ENCODE results near the gene MTRF1L.

Gene MTRF1L, protein sequence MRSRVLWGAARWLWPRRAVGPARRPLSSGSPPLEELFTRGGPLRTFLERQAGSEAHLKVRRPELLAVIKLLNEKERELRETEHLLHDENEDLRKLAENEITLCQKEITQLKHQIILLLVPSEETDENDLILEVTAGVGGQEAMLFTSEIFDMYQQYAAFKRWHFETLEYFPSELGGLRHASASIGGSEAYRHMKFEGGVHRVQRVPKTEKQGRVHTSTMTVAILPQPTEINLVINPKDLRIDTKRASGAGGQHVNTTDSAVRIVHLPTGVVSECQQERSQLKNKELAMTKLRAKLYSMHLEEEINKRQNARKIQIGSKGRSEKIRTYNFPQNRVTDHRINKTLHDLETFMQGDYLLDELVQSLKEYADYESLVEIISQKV

DNA sequence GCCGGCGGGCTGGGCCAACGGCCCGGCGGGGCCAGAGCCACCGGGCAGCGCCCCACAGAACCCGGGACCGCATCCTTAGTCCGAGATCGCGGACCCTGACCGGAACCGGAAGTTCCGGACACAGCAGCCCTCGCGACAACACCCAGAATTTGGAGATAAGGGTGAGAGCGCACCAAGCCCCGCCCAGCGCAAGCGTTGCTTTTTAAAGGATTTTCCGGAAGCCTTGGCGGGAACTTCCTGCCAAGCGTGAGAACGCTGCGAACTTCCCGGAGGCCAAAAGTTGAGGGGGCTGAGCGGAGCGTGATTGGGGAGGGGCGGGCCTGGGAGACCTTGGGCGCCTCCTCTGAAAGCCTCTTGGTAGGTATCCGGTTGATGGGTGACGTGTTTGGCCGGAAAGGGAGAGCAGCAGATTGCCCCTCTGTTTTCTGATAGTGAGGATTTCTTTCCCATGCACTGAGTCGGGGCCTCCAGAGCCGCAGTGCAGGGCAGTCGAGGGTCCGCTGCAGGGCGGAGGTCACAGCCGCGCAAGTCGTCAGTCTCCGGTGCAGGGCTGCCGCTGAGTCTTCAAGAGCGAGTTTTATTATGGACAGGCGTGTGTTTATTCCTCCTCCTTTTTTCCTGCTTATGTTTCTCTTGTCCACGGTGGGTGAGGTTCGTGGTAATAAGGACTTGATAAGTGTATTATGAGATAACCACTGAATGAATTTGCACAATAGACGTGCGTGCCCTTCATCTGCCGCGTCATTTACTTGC is at the start of gene MTRF1L:
Gene MTRF1L (minus strand): TSS at position 97 of the 753 bp plus-strand sequence. CDS start 24 bp downstream, at position 73.
- peak; percentile 66 to 78 for DNase-seq (ENCODE audit: low read depth in 2 of 2)

DNA sequence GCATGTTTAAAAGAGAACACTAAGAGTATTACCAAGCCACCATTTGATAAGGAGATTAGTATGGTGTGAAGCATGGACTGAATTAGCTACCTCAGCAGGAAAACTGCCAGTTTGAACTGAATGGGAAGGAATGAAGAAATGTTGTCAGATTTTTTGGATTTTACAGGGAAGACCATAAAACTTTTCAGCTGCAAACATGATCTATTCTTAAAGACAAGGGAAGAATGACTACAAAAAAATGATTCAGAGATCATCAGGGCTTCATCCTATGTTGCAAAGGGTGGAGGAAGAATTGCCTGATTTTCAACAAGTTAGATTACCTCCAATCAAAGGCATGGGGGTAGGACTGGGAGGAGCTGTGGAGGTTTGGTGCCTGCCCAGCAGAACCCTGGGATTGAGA is 49.3 kb upstream of the MTRF1L start:
- no peak for DNase-seq (ENCODE audit: low read depth in 2 of 2)

DNA sequence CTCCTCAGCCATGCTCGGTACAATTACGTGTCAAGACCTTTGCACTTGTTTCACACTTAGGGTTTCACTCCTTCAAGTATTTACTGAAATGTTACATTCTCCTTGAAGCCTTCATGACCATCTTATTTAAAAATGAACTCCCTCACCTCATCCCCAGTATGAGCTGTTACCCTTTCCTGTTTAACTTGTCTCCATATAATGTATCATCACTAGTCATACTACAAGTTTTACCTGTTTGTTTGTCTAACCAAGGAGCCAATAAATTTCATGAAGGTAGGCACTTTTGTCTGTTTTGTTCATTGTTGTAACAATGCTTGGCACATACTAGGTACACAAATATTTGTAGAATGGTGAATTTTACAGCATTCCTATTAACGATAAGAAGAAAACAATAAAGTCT is 46.1 kb upstream of the MTRF1L start:
- DNase-seq (ENCODE audit: low read depth in 2 of 2): no peak

DNA sequence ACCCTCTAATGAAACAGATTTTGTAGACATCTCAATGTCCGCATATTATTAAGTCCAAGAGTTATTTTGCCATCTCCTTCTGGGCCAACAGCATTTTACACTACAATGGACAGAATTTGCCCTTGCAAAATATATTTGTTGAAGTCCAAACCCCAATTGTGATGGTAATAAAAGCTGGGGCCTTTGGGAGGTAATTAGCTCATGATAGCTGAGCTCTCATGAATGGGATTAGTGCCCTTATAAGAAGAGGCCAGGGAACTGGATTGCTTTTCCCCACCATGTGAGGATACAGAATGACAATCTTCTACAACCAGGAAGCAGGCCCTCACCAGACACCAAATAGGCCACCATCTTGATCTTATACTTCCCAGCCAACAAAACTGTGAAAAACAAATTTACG is 44.9 kb upstream of the MTRF1L start:
- no peak for DNase-seq (ENCODE audit: low read depth in 2 of 2)

DNA sequence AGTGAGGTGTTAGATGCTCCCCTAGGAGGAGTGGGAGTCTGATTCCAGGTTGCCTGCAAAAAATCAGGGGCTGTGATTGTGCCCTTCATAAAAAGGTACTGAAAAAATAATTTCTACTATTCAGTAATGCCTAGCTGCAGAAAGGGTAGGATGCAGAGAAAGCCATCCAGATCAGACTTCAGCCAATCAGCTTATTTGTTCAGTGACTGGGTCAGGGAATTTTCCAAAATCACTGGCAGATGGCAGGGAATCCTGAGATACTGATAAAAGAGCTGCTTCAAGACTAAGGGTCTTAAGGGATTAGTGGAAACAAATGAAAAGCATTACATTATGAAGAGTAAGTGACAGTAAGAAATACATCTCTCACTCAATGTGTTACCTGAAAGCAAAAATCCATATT is 42.8 kb upstream of the MTRF1L start:
- DNase-seq (ENCODE audit: low read depth in 2 of 2): no peak

DNA sequence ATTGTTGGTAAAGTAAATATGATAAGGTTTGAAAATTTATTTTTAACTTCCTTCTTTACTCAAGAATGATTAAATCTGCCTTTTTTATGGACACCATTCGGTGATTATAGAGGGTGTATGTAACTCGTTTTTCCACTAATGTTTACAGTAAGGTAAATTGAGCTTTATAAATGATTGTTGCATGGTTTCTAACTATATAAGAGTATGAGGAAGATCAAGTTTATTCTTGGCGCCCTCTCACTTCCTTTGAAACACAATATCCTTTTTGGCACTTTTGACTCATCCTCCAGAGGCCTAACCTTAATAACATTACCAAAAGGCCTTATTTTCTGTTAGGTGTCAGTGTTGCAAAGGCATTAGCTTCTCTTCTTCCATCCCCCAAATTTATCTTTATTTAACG is 41.8 kb upstream of the MTRF1L start:
- no peak for DNase-seq (ENCODE audit: low read depth in 2 of 2)

DNA sequence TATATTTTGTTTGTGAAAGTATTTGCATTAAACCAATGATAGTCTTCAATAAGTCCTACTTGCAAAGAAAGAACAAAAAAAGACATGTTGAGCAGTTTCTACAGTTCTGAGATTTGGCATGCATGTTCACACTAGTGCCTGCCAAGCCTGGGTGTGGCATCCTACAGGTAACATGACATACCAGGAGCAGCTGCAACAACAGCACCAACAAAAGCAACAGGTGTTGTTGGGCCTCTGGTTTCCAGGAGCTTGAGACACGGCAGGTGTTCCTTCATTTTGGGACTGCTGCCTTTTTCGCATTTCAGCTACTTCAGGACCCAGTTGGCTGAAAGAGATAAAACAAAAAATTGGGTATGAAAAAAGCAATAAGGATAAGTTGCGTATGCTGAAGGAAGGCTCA is 41.2 kb upstream of the MTRF1L start:
- no peak for DNase-seq (ENCODE audit: low read depth in 2 of 2)

DNA sequence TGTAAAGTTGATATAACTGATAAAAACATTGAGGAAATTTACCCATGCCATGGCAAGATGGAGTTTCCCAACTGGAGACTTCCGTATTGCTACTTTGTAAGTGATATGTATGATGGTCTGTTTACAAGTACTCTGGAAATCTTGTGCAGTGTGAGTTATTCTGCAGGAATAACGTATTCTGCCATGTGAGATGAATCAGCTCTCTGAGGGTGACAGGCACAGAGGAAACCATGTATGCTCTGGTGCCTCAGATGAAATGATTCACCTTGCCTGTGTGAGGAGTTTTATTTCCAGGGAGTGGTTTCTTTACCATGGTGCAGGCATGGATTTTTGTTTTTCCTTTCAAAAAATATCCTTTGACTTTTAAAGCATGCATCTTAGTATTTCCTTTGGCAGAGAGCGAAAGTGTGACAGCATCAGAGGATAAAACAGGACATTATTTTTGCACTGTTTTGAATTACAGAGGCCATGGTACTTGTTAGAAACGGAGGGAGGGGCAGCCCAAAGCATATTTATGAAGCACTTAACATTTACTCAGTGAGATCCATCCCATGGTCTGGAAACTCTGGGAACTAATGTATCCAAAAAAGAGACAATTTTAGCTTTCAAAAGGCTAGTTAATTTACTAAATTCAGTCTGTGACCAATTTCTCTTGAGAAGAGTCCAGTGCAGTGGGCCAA is 36.0 kb upstream of the MTRF1L start:
- no peak for DNase-seq (ENCODE audit: low read depth in 2 of 2)

DNA sequence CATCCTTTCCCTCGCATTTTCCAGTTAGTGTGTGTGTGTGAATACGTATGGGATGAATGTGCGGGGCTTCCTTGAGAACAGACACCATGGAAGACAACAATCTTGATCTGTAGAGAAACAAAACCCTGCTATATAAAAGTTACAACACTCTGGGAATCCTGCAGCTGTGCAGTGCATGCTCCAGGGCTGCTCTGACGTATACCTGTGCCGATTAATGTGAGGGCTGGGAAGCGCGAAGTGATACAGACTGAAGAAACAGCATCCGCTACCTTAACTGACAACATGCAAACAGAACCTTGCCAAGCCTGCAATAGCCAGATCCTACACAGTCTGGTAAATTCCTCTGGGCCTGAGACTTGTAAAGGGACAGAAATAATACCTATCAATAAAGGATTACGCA is 31.6 kb upstream of the MTRF1L start:
- no peak for DNase-seq (ENCODE audit: low read depth in 2 of 2)

DNA sequence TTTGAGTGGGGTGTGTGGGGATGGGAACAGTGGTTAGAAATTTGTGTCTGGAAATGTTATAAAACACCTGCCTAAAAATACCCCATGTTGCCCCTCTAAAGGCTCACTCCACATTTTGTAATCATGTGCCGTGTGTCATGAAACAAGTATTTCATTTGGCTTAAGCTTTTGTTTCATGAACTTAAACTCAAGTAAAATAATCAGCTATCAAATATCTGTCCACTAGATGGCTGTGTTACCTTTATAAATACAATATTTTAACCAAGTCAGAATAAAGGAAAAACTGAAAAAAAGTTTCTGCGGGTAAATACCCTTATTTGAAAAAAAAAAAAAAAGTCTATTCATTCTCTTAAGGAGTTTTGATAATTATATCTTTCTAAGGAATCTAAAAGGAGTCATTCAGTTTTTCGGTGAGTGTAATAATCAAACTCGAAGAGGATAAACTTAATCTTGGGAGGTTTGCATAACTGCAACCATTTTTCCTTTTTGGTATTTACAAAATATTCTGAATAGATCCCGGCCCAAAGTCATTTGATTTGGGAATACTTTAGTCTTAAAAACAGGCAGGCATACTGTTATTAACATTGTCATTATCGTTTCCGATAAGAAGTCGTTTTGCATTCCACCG is 29.9 kb upstream of the MTRF1L start:
- DNase-seq (ENCODE audit: low read depth in 2 of 2): no peak

DNA sequence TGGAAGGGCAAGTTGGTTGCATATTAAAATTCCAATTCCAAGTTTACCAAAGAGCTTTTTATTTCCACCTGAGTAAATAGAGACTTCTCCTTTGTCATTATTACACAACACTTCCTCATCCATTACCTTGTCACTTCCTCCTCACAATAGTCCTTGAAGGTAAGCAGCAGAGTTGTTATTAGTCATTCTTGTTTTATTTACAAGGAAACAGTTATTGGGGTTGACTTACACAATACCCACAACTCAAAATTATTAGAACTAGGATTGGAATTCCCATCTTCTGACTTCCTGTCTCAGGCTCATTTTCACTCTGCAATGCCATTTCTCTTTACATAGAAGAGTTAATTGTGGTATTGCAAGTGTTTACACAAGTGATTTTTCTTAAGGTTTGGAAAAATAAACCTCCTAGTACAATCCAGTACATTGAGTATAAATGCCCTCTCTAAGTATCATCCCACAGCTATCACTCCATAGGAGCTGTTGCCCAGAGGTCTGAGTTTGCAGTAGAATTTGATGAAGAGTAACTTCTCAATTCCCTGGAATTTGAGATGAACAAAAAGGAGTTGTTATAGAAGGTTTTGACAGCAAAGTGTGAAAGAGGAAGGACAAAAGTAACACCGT is 28.9 kb upstream of the MTRF1L start:
- no peak for DNase-seq (ENCODE audit: low read depth in 2 of 2)

DNA sequence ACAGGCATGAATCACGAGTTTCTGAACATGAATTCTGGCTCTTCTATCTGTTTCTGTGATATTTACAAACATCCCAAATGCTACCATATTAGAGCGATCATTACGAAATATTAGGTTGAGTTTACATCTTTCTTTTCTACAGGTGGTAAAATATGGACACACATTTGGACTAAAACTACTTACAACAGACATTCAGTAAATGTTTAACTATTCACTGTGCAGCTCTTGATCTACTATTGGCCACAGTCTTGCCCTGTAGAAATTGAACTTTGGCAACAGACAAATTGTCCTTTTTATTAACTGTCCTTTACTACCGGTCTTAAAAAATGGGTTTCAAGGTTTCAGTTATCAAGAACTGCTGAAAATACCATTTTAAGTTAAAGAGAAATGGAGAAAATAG is 26.5 kb upstream of the MTRF1L start:
- DNase-seq (ENCODE audit: low read depth in 2 of 2): no peak

DNA sequence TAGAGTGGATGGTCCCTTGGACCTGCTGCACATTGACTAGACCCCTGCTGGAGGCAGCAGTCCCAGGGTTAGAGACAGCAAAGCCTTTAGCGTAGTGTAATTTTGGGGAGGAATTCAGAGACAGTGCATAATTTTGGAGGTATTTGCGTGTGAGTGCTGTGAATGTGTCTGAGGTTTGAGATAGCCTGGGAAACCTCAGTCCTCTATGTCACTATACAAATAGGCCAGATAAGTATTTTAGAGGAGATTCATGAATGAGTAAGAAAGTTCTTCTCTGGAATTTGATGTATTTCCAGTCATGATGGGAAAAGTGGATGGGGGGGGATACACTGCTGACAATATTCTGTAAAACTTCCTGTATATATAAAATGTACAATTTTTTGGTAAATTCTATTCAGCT is 25.8 kb upstream of the MTRF1L start:
- DNase-seq (ENCODE audit: low read depth in 2 of 2): no peak

DNA sequence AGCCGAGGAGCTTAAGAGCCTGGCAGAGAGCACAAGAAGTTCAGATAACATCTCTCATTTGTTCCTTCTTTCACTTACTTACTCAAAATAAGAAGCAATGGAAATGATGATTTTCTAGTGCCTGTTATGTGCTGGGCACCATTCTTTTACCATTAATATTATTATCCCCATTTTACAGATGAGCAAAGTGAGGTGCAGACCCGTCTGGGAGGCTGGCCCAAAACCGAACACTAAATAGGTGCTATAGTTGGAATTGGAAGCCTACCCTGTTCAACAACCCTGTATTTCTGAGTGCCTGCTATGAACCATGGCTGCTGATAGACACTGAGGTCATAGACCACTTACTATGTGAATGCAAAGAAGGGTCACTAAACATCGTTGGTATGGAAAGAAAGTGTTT is 25.0 kb upstream of the MTRF1L start:
- no peak for DNase-seq (ENCODE audit: low read depth in 2 of 2)

DNA sequence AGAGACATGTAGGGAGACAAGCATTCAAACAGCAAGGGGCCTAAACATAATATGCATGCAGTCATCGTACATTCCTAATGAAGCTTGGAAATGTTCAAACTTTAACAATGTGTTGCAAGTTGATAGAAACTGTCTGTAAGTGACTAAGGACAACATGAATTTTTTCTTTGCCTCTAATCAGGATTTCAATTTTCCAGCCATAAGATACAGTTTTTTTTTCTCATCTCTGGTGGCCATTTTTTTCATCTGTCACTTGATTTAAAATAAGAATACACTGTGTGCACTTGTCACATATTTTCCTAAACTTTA is 22.2 kb upstream of the MTRF1L start:
- no peak for DNase-seq (ENCODE audit: low read depth in 2 of 2)

DNA sequence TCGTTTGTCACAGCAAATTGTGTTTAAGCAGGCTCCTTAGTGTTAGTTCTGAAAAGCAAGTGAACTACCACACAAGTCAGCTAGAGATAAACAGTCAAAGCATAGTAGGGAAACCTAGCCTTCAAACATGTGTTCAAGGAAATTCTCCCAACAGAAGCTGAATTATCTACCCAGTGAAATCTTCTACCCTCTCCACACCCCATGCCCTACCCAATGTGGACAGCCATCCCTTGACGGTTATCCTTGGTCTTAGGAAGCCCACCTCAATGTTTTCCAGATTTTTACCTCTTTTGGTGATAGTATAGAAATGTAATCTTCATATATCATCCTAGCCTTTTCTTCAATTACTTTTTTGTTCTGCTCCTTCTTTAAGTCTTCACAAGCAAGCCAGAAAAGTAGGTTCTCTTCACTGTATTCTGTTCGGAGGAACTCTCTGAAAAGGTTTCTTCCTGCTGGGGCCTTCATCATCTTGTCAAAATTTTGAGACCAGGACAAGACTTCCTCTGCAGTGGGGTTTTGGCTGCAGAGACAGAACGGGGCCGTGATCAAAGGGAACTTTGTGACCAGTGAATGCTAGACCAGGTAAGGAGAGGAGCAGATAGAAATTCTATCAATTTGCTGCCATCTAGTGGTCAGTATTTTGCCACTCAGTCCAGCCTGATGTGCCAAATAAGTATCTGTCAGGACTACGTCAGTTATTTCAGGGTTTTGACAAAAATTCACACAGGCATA is 21.6 kb upstream of the MTRF1L start:
- peak in 1 of 2 donors; percentile 41 for DNase-seq (ENCODE audit: low read depth in 2 of 2)

DNA sequence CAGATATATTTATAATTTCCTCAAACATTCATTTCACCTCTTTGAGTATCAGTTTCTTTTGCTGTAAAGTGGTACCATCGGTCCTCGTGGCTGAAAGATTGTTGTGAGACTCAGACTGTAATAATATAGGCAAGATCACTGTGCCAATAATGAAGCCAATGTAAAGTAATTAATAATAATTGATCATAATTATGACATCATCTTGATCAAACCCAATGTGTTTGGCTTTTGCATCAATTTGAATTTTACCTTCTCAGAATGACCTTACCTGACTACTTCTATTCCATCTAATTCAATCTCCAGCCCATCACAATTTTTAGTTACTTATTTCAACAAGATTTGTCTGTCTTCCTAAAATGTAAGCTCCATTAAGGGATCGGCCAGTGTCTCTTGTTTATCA is 15.8 kb upstream of the MTRF1L start:
- DNase-seq (ENCODE audit: low read depth in 2 of 2): no peak

DNA sequence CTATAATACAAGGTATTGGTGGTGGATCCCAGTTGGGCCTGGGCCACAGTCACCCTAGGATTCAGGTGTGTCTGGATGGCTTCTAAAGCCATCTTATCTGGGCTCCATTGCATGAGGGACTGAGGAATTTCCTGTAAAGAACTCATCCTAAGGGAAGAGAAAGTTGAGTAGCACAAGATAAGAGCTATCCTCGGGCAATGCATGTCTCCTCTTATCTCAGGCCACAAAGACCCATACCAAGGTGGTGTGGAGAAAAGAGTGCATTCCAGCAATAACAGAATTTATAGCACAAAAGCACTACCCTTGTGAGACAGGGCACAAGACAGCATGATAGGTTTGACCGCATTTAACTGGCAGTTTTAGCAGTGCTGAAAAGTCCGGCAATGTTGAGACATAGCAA is 14.3 kb upstream of the MTRF1L start:
- no peak for DNase-seq (ENCODE audit: low read depth in 2 of 2)

DNA sequence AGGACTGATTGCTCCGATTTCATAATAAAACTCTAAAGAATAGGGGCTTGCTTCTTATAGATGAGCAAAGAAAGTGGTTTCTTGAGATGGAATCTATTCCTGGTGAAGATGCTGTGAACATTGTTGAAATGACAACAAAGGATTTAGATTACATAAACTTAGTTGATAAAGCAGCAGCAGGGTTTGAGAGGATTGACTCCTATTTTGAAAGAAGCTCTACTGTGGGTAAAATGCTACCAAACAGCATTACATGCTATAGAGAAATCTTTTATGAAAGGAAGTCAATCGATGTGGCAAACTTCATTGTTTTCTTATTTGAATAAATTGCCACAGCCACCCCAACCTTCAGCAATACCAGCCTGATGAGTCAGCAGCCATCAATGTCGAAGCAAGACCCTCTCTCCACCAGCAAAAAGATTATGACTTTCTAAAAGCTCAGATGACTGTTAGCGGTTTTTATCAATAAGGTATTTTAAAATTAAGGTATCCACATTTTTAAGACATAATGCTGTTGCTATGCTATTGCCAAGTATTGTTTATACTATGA is 12.7 kb upstream of the MTRF1L start:
- no peak for DNase-seq (ENCODE audit: low read depth in 2 of 2)

DNA sequence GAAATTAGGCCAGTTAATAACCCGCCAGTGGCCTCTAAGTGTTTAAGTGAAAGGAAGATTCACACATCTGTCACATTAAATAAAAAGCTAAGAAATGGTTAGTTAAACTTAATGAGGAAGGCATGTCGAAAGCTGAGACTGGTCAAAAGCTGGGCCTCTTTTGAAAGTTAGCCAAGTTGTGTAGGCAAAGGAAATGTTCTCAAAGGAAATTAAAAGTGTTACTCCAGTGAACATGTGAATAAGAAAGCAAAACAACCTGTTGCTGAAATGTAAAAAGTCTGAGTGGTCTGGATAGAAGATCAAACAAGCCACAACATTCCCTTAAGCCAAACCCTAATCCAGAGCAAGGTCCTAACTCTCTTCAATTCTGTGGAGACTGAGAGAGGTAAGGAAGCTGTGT is 10.9 kb upstream of the MTRF1L start:
- no peak for DNase-seq (ENCODE audit: low read depth in 2 of 2)

DNA sequence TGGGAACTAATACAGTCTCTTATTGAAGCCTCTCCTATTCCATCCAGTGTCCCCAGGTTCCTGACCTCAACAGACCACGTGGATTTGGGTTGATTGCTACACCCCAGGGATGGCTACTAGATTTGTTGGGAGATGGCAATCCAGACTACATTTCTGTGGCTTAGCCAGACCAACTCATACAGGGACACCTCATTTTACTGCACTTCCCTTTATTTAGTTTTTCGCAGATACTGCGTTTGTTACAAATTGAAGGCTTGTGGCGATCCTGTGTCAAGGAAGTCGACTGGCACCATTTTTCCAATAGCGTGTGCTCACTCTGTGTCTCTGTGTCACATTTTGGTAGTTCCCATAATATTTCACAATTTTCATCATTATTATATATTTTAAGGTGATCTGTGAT is 10.3 kb upstream of the MTRF1L start:
- DNase-seq (ENCODE audit: low read depth in 2 of 2): no peak

All from stimulated activated CD4-positive, alpha-beta T cell treated with anti-CD3 and anti-CD28 coated beads, Interleukin-1b, Interleukin-23, amount 100 ng/mL, for 4 hours (primary cell).